Sigmoid colon (tissue), 4 donors: ENCODE measurements around the gene DAPK1.

Experiments
- POLR2A ChIP-seq, 2 donors: fragments of 450-650 bp; IDR thresholded peaks; one replicate each; pipeline ENCODE4 v1.6.1; 2016; ENCODE audit warnings: antibody characterized with exemption in 2 of 2, mild to moderate bottlenecking in 2 of 2, moderate library complexity in 2 of 2
- POLR2AphosphoS5 ChIP-seq, 4 donors: sonication (generic); formaldehyde crosslinking; IDR thresholded peaks; one replicate each; pipeline ENCODE4 v1.6.1; 2017; ENCODE audit warnings: antibody characterized with exemption in 4 of 4
- TF ChIP-seq, protein P1 (sequence below), 4 experiments: fragments of 450-650 bp in 3 of 4; fragments of 200-600 bp in 1 of 4; IDR thresholded peaks; one replicate each; pipeline ENCODE4 v1.5.1; 2016 to 2019; ENCODE audit warnings: antibody characterized with exemption in 4 of 4, mild to moderate bottlenecking in 3 of 4, moderate library complexity in 2 of 4

DNA sequence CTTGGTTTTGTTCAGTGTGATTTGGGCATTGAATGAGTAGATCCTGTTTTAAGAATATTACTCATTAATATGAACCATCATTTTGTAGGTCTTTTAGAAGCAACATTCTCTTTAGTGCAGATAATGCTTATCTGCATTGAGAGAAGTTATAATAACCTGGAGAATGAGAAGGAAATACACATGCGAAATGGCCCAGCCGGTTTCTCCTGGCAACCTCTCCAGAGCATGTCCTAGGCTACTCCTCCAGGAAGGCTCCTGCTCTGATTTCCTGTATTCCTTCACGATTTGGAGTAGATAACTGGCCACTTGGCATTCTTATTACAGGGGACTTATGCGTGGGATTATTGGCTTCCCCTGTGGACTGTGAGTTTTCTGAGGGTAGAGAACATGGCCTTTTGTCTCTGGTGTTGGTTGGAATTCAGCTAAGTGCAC, 12.6 kb downstream of the DAPK1 start:
- TF ChIP-seq, protein P1, sequence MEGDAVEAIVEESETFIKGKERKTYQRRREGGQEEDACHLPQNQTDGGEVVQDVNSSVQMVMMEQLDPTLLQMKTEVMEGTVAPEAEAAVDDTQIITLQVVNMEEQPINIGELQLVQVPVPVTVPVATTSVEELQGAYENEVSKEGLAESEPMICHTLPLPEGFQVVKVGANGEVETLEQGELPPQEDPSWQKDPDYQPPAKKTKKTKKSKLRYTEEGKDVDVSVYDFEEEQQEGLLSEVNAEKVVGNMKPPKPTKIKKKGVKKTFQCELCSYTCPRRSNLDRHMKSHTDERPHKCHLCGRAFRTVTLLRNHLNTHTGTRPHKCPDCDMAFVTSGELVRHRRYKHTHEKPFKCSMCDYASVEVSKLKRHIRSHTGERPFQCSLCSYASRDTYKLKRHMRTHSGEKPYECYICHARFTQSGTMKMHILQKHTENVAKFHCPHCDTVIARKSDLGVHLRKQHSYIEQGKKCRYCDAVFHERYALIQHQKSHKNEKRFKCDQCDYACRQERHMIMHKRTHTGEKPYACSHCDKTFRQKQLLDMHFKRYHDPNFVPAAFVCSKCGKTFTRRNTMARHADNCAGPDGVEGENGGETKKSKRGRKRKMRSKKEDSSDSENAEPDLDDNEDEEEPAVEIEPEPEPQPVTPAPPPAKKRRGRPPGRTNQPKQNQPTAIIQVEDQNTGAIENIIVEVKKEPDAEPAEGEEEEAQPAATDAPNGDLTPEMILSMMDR (IDR thresholded peaks at IDR 0.05): no peak
- no peak for TF ChIP-seq POLR2A (IDR thresholded peaks at IDR 0.05)
- no peak for TF ChIP-seq POLR2AphosphoS5 (IDR thresholded peaks at IDR 0.05)
